ENCODE results near the gene CCR6. TPM values are rescaled to one million over a fixed set of nuclear protein-coding genes. Genes with fewer than 3 reads are reported as not detected.

CCR6 gene
- total RNA-seq, result under 1 TPM; 0.79 to 0.83 TPM

DNA sequence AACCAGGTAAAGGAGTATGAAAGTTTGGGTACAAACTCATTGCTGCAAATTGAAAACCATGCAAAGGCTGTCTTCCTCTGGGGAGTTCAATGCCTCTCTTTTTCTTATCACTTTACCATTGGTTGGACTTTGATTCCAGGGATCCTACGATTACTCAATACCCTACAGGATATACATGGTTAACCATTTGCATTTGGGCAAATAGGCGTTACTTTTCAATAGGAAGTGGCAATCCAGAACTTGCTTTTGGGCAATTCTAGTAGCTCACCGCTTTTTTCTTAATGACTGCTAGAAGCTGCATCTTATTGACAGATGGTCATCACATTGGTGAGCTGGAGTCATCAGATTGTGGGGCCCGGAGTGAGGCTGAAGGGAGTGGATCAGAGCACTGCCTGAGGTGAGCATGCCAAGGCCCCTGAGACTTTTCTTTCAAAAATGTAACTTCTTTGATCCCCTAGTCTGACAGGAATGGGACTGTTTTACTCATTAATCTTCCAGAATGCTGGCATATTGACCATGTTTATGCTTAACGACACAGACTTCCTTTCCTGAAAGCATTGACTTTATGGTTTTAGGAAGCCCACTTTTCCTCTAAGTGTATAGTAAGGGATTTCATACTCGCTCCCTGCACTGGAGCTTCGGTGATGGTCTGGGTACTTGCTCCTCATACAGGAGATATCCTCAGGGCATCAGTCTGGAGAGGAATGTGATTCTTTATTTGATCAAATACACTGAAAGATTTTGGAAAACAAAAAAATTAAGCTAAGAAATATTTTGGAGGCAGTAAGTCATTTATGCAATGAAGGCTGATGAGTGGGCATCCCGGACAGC lies at the start of gene CCR6:
CCR6 (plus strand) TSS at position 270 of the 831 bp plus-strand sequence. CDS start 13,039 bp downstream, outside the sequence.

GRCh38 chr6:167157863-167158262 lies 35.0 kb downstream of the CCR6 start, which contains the start of gene GPR31:
Gene GPR31, minus strand, starts transcription at chr6:167157980. Its CDS starts 149 bp downstream, at chr6:167157831.

Other genes with a start within 250 kb of the CCR6 start
- gene RNASET2, start 166.5 kb upstream of the CCR6 start, total RNA-seq, result 100 to 1,000 TPM; 151 to 156 TPM
- 10 to 100 TPM; 17.9 to 18.5 TPM for gene CEP43, start 123.7 kb upstream of the CCR6 start, total RNA-seq
- not detected for gene GPR31, start 34.9 kb downstream of the CCR6 start, total RNA-seq
- not detected for gene UNC93A, start 168.2 kb downstream of the CCR6 start, total RNA-seq
- not detected for gene TTLL2, start 202.0 kb downstream of the CCR6 start, total RNA-seq